ENCODE measurements around the gene PXT1.

PXT1 gene

GRCh38 chr6:36402481-36402880 is 40.2 kb downstream of the PXT1 start:
- no peak overlapping the region for H3K4me3 ChIP-seq (ENCODE audit: low read depth, low read length)
- peaks cover 10% of the 10 kb centered on the region for H3K9me3 ChIP-seq (ENCODE audit: severe bottlenecking)
- DNase-seq = peak; percentile 57

GRCh38 chr6:36399970-36400369 is 42.7 kb downstream of the PXT1 start:
- no peak for TF ChIP-seq CTCF (IDR thresholded peaks at IDR 0.05; ENCODE audit: low read depth, low read length)
- peaks cover 10% of the 10 kb centered on the region for H3K9me3 ChIP-seq (ENCODE audit: severe bottlenecking)
- no peak overlapping the region for H3K4me3 ChIP-seq (ENCODE audit: low read depth, low read length)
- no peaks in the 10 kb centered on the region for H3K27me3 ChIP-seq (ENCODE audit: insufficient read depth, low read depth, severe bottlenecking)
- H3K36me3 ChIP-seq = no peaks in the 10 kb centered on the region
- no peak overlapping the region for H3K27ac ChIP-seq
- no peak for DNase-seq

More at GRCh38 chr6:36402481-36402880, 40.2 kb downstream of the PXT1 start:
- no peak for TF ChIP-seq CTCF (IDR thresholded peaks at IDR 0.05; ENCODE audit: low read depth, low read length)
- H3K36me3 ChIP-seq = no peaks in the 10 kb centered on the region
- H3K27ac ChIP-seq = peak overlapping the region; percentile 53
- H3K27me3 ChIP-seq (ENCODE audit: insufficient read depth, low read depth, severe bottlenecking) = no peaks in the 10 kb centered on the region

GRCh38 chr6:36392621-36393020 is 50.0 kb downstream of the PXT1 start:
- H3K9me3 ChIP-seq (ENCODE audit: severe bottlenecking) = no peaks in the 10 kb centered on the region
- no peaks in the 10 kb centered on the region for H3K36me3 ChIP-seq
- H3K27me3 ChIP-seq (ENCODE audit: insufficient read depth, low read depth, severe bottlenecking) = no peaks in the 10 kb centered on the region
- no peak for DNase-seq
- no peak overlapping the region for H3K4me3 ChIP-seq (ENCODE audit: low read depth, low read length)
- no peak overlapping the region for H3K27ac ChIP-seq
- TF ChIP-seq CTCF (IDR thresholded peaks at IDR 0.05; ENCODE audit: low read depth, low read length) = no peak

GRCh38 chr6:36389353-36389752 is 53.3 kb downstream of the PXT1 start:
- H3K36me3 ChIP-seq = no peaks in the 10 kb centered on the region
- H3K27me3 ChIP-seq (ENCODE audit: insufficient read depth, low read depth, severe bottlenecking) = no peaks in the 10 kb centered on the region
- no peak overlapping the region for H3K4me3 ChIP-seq (ENCODE audit: low read depth, low read length)
- no peak for DNase-seq
- H3K9me3 ChIP-seq (ENCODE audit: severe bottlenecking) = no peaks in the 10 kb centered on the region
- TF ChIP-seq CTCF (IDR thresholded peaks at IDR 0.05; ENCODE audit: low read depth, low read length) = no peak
- no peak overlapping the region for H3K27ac ChIP-seq

- TF ChIP-seq CTCF (IDR thresholded peaks at IDR 0.05; ENCODE audit: low read depth, low read length) = no peak
- H3K27ac ChIP-seq = no peak within 1 kb of the TSS; the same call in 1 of the 2 replicates
- DNase-seq = no peak
- no peak within 1 kb of the TSS for H3K4me3 ChIP-seq (ENCODE audit: low read depth, low read length)
- no peaks in the 10 kb centered on the region for H3K36me3 ChIP-seq
- H3K27me3 ChIP-seq (ENCODE audit: insufficient read depth, low read depth, severe bottlenecking) = no peaks in the 10 kb centered on the region
- no peaks in the 10 kb centered on the region for H3K9me3 ChIP-seq (ENCODE audit: severe bottlenecking)
These were observed 55.0 kb downstream of the PXT1 start, which contains the start of gene ETV7 for GRCh38 chr6:36387440-36388303. Gene ETV7, minus strand, starts transcription at chr6:36387669. Its CDS starts 128 bp downstream, at chr6:36387541.
